HepG2 (cell line): ENCODE data around the gene ADPRM. TPM values are rescaled to one million over a fixed set of nuclear protein-coding genes. Genes with fewer than 3 reads are reported as not detected.

Experiments
- ATAC-seq: fragments of 200-7000 bp; cut with Tn5 transposase; 3 replicates; pipeline ENCODE4 v1.9.1; 2020; ENCODE audit warnings: mild to moderate bottlenecking, moderate library complexity
- BruUV-seq: library from RNA; stranded (reverse); fragments of 400-500 nt; replicated peaks from 2 replicates; lab custom pipeline; 2021; lab: Mats Ljungman, UMichigan
- CTCF ChIA-PET: fragments of 300-600 bp; formaldehyde crosslinking; extraction: SDS; loops from one replicate; lab custom pipeline; 2021; ENCODE audit warnings: low total read pairs, inconsistent platforms, low intra/inter-chr PET ratio; lab: Yijun Ruan, JAX
- POLR2A ChIA-PET: fragments of 350-600 bp; sonication (Branson Sonifier 250); formaldehyde crosslinking; loops from one replicate; lab custom pipeline; 2020; ENCODE audit warnings: antibody characterized with exemption, inconsistent platforms; lab: Yijun Ruan, JAX
- DNase-seq: peaks from one replicate; pipeline ENCODE4 v3.0.0-alpha.2; 2015; ENCODE audit warnings: low spot score
- FAIRE-seq: peaks from 3 replicates; lab custom pipeline; 2011; peaks lifted over from hg19 to GRCh38; lab: Jason Lieb, UNC
- H2AFZ ChIP-seq: one replicate; pipeline ENCODE4 v1.6.1; 2011; ENCODE audit warnings: low read length, inconsistent platforms
- H3K27ac ChIP-seq: fragments of 300-600 bp; 3 replicates; pipeline ENCODE4 v1.8.0; 2011; ENCODE audit warnings: mixed run types, mild to moderate bottlenecking, mixed read lengths, low read length, inconsistent platforms; ENCODE audit not compliant: insufficient read depth; ENCODE audit errors: extremely low read length
- H3K27me3 ChIP-seq, 2 experiments: fragments of 200-600 bp in 1 of 2; 2 replicates in 1 of 2; 3 replicates in 1 of 2; pipeline versions ENCODE4 v1.6.0 to v1.8.0; 2011; ENCODE audit warnings: low read length in 2 of 2, mild to moderate bottlenecking in 2 of 2, moderate library complexity in 2 of 2, inconsistent platforms in 1 of 2; ENCODE audit not compliant: insufficient read depth in 2 of 2, control insufficient read depth in 1 of 2
- H3K36me3 ChIP-seq, 2 experiments: fragments of 200-600 bp in 1 of 2; replicated peaks in 1 of 2; 2 replicates in 1 of 2; 3 replicates in 1 of 2; pipeline versions ENCODE4 v1.5.1 to v1.8.0; 2011; ENCODE audit warnings: low read length in 2 of 2, inconsistent platforms in 1 of 2; ENCODE audit not compliant: insufficient read depth in 2 of 2, control insufficient read depth in 1 of 2
- H3K4me1 ChIP-seq: 2 replicates; pipeline ENCODE4 v1.5.1; 2012; ENCODE audit warnings: low read length, inconsistent platforms; ENCODE audit not compliant: insufficient read depth
- H3K4me2 ChIP-seq: 2 replicates; pipeline ENCODE4 v1.6.0; 2011; ENCODE audit warnings: low read depth, low read length, inconsistent platforms
- H3K4me3 ChIP-seq, 3 experiments: fragments of 200-600 bp in 1 of 3; sonication (generic), shearing (Covaris generic) in 1 of 3; replicated peaks in 1 of 3; 2 replicates each; pipeline ENCODE4 v1.5.1; 2011 to 2016; ENCODE audit warnings: low read length in 3 of 3, inconsistent platforms in 2 of 3, low read depth in 2 of 3, mild to moderate bottlenecking in 2 of 3, control low read depth in 1 of 3, mixed read lengths in 1 of 3; ENCODE audit not compliant: insufficient read depth in 1 of 3
- H3K79me2 ChIP-seq: one replicate; pipeline ENCODE4 v1.6.1; 2011; ENCODE audit warnings: low read length, inconsistent platforms; ENCODE audit not compliant: insufficient read depth
- H3K9ac ChIP-seq: 2 replicates; pipeline ENCODE4 v1.6.0; 2011; ENCODE audit warnings: mild to moderate bottlenecking, low read depth, low read length, inconsistent platforms; ENCODE audit not compliant: insufficient read depth
- H3K9me3 ChIP-seq: 2 replicates; pipeline ENCODE4 v1.5.1; 2012; ENCODE audit warnings: mild to moderate bottlenecking, low read length
- H4K20me1 ChIP-seq: 2 replicates; pipeline ENCODE4 v1.6.0; 2011; ENCODE audit warnings: inconsistent platforms, mild to moderate bottlenecking, low read length, moderate library complexity; ENCODE audit not compliant: insufficient read depth
- ETV6 ChIP-seq: sonication (generic); formaldehyde crosslinking; conservative IDR thresholded peaks from 2 replicates; pipeline ENCODE4 v1.4.0; 2020; ENCODE audit warnings: missing genetic modification reagents
- MEIS2 ChIP-seq: sonication (generic); formaldehyde crosslinking; IDR thresholded peaks from 2 replicates; pipeline ENCODE4 v1.9.0; 2021; ENCODE audit warnings: mild to moderate bottlenecking, missing genetic modification reagents
- NFE2L1 ChIP-seq: sonication (generic); formaldehyde crosslinking; IDR thresholded peaks from 2 replicates; pipeline ENCODE4 v1.4.0; 2020; ENCODE audit warnings: missing genetic modification reagents, mild to moderate bottlenecking, borderline replicate concordance
- PRDM15 ChIP-seq: sonication (generic); formaldehyde crosslinking; IDR thresholded peaks from 2 replicates; pipeline ENCODE4 v1.4.0; 2020; ENCODE audit warnings: missing genetic modification reagents
- WGBS: methylation state at CpG from one replicate; pipeline ENCODE4 v1.1.6; 2017; ENCODE audit warnings: low lambda C conversion rate; 5-methylcytosine and 5-hydroxymethylcytosine counted together
- in situ Hi-C: cut with HindIII; loops from 2 replicates; pipeline ENCODE4 v1.10.0; 2017; ENCODE audit warnings: low pct_unique_long_range_greater_than_20kb; ENCODE audit not compliant: extremely low pct_ligation_motif_present
- intact Hi-C: fragments of 100-400 bp; cut with micrococcal nuclease; formaldehyde crosslinking; loops from one replicate; pipeline ENCODE4 v1.10.0; 2022; ENCODE audit not compliant: unreplicated experiment
- polyA plus RNA-seq, 8 experiments: library from polyadenylated mRNA; depleted of rRNA in 3 of 8; stranded (reverse) in 7 of 8; unstranded in 1 of 8; fragments of >200 nt; fragmentation: Illumina TruSeq in 4 of 8; extraction: Trizol in 4 of 8; gene quantifications; 2 replicates each; pipeline versions ENCODE4 v1.2.1 to v1.2.3, GENCODE V29; 2011 to 2016; ENCODE audit warnings: low read depth in 4 of 8, missing spikeins in 1 of 8, mixed read lengths in 1 of 8; ENCODE audit not compliant: insufficient read depth in 1 of 8
- total RNA-seq, 5 experiments: library from RNA; depleted of rRNA; stranded (reverse); fragments of >200 nt; fragmentation: Illumina TruSeq; extraction: Trizol; gene quantifications; 2 replicates each; pipeline ENCODE4 v1.2.3, GENCODE V29; 2016; ENCODE audit warnings: low read depth in 1 of 5
- TF ChIP-seq, protein P1 (sequence below): sonication (generic); formaldehyde crosslinking; IDR thresholded peaks from 2 replicates; pipeline ENCODE4 v1.4.0; 2020; ENCODE audit warnings: missing genetic modification reagents
- TF ChIP-seq, protein P2 (sequence below): fragments of 450-650 bp; IDR thresholded peaks from 2 replicates; pipeline ENCODE4 v1.6.1; 2017; ENCODE audit warnings: mild to moderate bottlenecking
- TF ChIP-seq, protein P3 (sequence below): sonication (generic); formaldehyde crosslinking; IDR thresholded peaks from 2 replicates; pipeline ENCODE4 v1.5.1; 2020; ENCODE audit warnings: missing genetic modification reagents, mild to moderate bottlenecking, borderline replicate concordance
- TF ChIP-seq, protein P4 (sequence below): sonication (generic); formaldehyde crosslinking; IDR thresholded peaks from 2 replicates; pipeline ENCODE4 v1.4.0; 2020; ENCODE audit warnings: mild to moderate bottlenecking, missing genetic modification reagents

ADPRM gene
- total and polyA plus RNA-seq, 2 of the 13 experiments (the other 11 are each of a cell fraction or from before 2014, with no cell fraction given) = 5.6 to 10.8 TPM

DNA sequence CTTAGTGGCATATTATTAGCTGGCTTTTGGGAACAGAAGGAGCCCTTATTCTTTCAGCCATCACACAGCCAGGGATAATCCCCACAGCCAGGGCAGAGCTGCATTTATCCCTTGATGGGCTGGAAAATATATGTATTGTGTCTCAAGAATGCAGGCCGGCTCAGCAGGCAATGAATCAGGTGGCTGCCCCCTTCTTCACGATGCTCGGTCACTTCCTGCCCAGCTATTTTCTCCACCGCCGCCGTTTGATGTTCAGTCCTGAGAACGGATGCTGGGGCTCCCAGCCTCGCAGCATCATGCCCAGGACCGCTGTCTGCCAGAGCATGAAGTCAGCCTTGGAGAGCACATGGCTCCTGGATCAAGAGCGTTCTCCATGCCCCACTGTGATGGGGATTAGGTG, 36.0 kb upstream of the ADPRM start:
- H3K4me1 ChIP-seq = no peaks in the 10 kb centered on the region
- H3K4me2 ChIP-seq = no peak overlapping the region
- H2AFZ ChIP-seq = no peak overlapping the region
- in situ Hi-C loops = no loop called here
- intact Hi-C loops = no loop called here
- POLR2A ChIA-PET = interaction anchor here (0.6 kb wide), 1 partner anchor 9 kb away, joined by 3 read pairs; no protein-coding TSS in a partner anchor
- over 99% methylated on average over 10 of the region's 10 CpGs for WGBS
- no TSS peak for BruUV-seq
- no peak for ATAC-seq
- DNase-seq = no peak
- CTCF ChIA-PET = no interaction called here
- H3K27me3 ChIP-seq = no peaks in the 10 kb centered on the region
- no peaks in the 10 kb centered on the region for H4K20me1 ChIP-seq
- H3K9ac ChIP-seq = no peak overlapping the region
- H3K79me2 ChIP-seq = no peaks in the 10 kb centered on the region
- FAIRE-seq = no peak
- no peak overlapping the region for H3K27ac ChIP-seq
- no peaks in the 10 kb centered on the region for H3K9me3 ChIP-seq
- no peak overlapping the region for H3K4me3 ChIP-seq
- no peaks in the 10 kb centered on the region; a peak in 3 of 5 replicates for H3K36me3 ChIP-seq
- TF ChIP-seq, protein P1, sequence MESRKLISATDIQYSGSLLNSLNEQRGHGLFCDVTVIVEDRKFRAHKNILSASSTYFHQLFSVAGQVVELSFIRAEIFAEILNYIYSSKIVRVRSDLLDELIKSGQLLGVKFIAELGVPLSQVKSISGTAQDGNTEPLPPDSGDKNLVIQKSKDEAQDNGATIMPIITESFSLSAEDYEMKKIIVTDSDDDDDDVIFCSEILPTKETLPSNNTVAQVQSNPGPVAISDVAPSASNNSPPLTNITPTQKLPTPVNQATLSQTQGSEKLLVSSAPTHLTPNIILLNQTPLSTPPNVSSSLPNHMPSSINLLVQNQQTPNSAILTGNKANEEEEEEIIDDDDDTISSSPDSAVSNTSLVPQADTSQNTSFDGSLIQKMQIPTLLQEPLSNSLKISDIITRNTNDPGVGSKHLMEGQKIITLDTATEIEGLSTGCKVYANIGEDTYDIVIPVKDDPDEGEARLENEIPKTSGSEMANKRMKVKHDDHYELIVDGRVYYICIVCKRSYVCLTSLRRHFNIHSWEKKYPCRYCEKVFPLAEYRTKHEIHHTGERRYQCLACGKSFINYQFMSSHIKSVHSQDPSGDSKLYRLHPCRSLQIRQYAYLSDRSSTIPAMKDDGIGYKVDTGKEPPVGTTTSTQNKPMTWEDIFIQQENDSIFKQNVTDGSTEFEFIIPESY (CRISPR knock-in tag) = no peak
- TF ChIP-seq MEIS2 (no peak), ETV6 (CRISPR knock-in tag) (no peak), NFE2L1 (CRISPR knock-in tag) (no peak), PRDM15 (CRISPR knock-in tag) (no peak)
- TF ChIP-seq, protein P2, sequence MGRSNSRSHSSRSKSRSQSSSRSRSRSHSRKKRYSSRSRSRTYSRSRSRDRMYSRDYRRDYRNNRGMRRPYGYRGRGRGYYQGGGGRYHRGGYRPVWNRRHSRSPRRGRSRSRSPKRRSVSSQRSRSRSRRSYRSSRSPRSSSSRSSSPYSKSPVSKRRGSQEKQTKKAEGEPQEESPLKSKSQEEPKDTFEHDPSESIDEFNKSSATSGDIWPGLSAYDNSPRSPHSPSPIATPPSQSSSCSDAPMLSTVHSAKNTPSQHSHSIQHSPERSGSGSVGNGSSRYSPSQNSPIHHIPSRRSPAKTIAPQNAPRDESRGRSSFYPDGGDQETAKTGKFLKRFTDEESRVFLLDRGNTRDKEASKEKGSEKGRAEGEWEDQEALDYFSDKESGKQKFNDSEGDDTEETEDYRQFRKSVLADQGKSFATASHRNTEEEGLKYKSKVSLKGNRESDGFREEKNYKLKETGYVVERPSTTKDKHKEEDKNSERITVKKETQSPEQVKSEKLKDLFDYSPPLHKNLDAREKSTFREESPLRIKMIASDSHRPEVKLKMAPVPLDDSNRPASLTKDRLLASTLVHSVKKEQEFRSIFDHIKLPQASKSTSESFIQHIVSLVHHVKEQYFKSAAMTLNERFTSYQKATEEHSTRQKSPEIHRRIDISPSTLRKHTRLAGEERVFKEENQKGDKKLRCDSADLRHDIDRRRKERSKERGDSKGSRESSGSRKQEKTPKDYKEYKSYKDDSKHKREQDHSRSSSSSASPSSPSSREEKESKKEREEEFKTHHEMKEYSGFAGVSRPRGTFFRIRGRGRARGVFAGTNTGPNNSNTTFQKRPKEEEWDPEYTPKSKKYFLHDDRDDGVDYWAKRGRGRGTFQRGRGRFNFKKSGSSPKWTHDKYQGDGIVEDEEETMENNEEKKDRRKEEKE = no peak
- TF ChIP-seq, protein P3, sequence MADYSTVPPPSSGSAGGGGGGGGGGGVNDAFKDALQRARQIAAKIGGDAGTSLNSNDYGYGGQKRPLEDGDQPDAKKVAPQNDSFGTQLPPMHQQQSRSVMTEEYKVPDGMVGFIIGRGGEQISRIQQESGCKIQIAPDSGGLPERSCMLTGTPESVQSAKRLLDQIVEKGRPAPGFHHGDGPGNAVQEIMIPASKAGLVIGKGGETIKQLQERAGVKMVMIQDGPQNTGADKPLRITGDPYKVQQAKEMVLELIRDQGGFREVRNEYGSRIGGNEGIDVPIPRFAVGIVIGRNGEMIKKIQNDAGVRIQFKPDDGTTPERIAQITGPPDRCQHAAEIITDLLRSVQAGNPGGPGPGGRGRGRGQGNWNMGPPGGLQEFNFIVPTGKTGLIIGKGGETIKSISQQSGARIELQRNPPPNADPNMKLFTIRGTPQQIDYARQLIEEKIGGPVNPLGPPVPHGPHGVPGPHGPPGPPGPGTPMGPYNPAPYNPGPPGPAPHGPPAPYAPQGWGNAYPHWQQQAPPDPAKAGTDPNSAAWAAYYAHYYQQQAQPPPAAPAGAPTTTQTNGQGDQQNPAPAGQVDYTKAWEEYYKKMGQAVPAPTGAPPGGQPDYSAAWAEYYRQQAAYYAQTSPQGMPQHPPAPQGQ (CRISPR knock-in tag) = no peak
- TF ChIP-seq, protein P4, sequence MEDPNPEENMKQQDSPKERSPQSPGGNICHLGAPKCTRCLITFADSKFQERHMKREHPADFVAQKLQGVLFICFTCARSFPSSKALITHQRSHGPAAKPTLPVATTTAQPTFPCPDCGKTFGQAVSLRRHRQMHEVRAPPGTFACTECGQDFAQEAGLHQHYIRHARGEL (CRISPR knock-in tag) = no peak
